ENCODE data around the gene TMEM221.

Gene TMEM221

DNA sequence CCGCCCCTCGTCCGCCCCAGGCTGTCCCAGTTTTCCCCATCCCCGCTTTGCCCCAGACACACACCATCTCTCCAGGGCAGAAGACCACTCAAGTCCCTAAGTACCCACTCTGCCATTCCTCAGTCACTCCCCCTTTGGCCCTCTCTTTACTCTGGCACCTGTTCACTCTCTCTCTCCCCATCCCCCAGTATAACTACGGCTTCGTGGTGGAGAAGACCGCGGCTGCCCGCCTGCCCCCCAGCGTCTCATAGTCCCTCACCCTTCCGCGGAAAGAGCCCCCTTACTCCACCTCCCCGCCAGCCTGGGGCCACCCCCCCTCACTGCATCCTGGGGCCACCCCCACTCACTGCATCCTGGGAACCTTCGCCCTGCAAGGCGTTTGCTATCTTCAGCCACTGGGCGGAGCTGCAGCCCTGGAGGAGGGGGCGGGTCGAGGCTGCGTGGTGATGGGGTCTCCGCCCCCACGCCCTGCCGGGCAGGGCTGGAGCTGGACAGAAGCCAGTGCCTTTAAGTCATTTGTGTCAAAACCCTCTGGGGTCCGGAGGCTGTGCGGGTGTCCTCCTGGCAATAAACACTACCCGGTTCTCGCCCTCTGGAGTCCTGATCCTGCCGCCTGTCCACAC is 23.6 kb downstream of the TMEM221 start:
- in situ Hi-C loops (cut with MboI; ENCODE audit: low pct_unique_long_range_greater_than_20kb, low sequenced_read_pairs, unreplicated experiment), result no loop called here
- peak; percentile 59 for DNase-seq (ENCODE audit: low spot score)

DNA sequence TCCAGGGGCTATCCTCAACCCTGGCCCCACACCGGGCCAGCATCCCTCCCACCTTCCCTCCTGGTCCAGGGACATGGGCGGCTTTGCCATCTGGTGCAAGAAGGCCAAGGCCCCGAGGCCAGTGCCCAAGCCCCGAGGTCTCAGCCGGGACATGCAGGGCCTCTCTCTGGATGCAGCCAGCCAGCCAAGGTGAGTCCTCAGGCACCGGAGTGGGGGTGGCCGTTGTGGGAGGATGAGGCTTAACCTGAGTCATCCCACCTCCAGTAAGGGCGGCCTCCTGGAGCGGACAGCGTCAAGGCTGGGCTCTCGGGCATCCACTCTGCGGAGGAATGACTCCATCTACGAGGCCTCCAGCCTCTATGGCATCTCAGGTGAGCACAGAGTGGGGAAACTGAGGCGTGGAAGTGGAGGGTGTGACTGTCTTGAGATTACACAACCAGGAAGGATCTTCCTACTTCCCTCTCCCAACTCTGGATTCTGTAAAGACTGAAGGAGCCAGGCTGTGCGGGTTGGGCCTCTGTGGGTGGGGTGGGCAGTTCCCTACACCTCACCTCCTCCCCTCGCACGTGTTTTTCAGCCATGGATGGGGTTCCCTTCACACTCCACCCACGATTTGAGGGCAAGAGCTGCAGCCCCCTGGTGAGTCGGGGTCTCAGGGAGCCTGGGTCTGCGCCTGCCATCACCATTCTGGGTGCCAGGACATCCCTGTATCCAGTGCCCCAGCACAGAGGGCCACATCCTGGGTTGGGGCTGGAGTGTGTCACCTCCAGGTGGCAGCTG is 24.8 kb downstream of the TMEM221 start:
- DNase-seq (ENCODE audit: low spot score), result no peak
- TF ChIP-seq, protein P1, sequence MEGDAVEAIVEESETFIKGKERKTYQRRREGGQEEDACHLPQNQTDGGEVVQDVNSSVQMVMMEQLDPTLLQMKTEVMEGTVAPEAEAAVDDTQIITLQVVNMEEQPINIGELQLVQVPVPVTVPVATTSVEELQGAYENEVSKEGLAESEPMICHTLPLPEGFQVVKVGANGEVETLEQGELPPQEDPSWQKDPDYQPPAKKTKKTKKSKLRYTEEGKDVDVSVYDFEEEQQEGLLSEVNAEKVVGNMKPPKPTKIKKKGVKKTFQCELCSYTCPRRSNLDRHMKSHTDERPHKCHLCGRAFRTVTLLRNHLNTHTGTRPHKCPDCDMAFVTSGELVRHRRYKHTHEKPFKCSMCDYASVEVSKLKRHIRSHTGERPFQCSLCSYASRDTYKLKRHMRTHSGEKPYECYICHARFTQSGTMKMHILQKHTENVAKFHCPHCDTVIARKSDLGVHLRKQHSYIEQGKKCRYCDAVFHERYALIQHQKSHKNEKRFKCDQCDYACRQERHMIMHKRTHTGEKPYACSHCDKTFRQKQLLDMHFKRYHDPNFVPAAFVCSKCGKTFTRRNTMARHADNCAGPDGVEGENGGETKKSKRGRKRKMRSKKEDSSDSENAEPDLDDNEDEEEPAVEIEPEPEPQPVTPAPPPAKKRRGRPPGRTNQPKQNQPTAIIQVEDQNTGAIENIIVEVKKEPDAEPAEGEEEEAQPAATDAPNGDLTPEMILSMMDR (IDR thresholded peaks at IDR 0.05; ENCODE audit: extremely low read depth, insufficient read depth, missing control alignments), result no peak
- in situ Hi-C loops (cut with MboI; ENCODE audit: low pct_unique_long_range_greater_than_20kb, low sequenced_read_pairs, unreplicated experiment), result no loop called here

More for the DNA sequence above, 23.6 kb downstream of the TMEM221 start:
- TF ChIP-seq, protein P1 (IDR thresholded peaks at IDR 0.05; ENCODE audit: extremely low read depth, insufficient read depth, missing control alignments), result peak; percentile 64

DNA sequence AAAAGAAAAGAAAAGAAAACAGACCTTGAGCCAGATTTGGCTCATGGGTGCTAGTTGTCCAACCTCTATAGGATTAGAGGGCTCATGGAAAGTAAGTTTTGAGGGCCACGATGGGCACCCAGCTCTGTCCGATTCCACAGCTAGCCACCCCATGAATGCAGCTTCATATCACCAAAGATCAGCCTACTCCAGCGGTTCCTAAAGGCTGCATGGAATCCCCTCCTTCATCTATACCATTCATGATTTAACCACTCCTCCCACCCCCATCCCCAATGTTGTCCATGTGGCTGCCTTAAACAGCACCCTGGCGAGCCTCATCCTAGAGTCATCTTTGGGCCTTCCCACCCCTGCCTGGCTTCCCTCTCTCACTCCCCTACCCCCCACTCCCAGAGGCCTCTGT is 26.5 kb downstream of the TMEM221 start:
- TF ChIP-seq, protein P1 (IDR thresholded peaks at IDR 0.05; ENCODE audit: extremely low read depth, insufficient read depth, missing control alignments), result no peak
- in situ Hi-C loops (cut with MboI; ENCODE audit: low pct_unique_long_range_greater_than_20kb, low sequenced_read_pairs, unreplicated experiment), result no loop called here
- no peak for DNase-seq (ENCODE audit: low spot score)

DNA sequence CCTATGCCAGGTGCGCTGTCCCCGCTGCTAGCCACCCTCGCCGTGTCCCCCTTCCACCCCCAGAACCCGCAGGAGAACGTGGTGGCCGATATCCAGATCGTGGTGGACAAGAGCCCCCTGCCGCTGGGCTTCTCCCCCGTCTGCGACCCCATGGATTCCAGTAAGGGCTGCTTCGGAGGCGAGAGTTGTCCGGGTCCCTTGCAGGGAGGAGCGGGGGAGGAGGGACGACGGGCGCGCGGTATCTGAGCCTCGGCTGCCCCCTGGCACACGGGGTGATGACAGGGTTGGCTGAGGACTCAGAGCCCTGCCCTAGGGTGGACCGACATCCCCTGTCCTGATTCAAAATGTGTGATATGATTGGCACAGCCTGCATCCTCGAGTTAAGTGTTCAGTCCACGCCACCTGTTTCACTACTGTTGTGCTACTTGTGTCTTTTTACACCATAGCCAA is 28.0 kb downstream of the TMEM221 start:
- peak; percentile 48 for DNase-seq (ENCODE audit: low spot score)
- TF ChIP-seq, protein P1 (IDR thresholded peaks at IDR 0.05; ENCODE audit: extremely low read depth, insufficient read depth, missing control alignments), result no peak
- in situ Hi-C loops (cut with MboI; ENCODE audit: low pct_unique_long_range_greater_than_20kb, low sequenced_read_pairs, unreplicated experiment), result no loop called here

DNA sequence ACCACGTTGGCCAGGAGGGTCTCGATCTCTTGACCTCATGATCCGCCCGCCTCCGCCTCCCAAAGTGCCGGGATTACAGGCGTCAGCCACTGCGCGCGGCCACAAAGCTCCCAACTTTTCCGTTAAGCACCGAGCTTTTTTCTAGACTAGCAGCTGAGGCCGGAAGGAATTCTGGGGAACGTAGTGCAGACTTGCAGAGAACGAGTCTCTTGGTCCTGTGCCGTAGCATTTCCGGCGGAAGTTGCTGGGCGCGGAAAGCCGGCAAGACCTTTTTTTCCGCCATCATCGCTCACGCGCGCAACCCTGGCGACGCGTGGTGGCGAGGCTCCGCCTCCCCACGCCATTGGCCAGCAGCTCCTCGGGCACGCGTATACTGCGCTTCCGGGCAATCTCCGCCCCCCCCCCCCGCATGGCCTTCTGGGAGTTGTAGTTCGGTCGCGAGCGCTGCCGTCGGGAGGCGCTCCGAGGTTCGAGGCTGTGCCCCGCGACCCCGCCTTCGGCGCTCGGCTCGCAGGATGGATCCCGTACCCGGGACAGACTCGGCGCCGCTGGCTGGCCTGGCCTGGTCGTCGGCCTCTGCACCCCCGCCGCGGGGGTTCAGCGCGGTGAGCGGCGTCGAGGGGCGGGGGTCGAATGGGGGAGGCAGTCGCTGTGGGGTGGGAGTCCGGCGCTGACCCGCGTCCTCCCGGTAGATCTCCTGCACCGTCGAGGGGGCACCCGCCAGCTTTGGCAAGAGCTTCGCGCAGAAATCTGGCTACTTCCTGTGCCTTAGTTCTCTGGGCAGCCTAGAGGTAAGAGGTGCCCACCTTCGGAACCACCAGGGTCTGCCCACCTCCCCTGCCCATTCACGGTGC is 28.6 kb downstream of the TMEM221 start, which contains the start of gene MVB12A:
MVB12A (plus strand) TSS at position 427 of the 854 bp plus-strand sequence; CDS start at position 516, 89 bp downstream.
- TF ChIP-seq, protein P1 (IDR thresholded peaks at IDR 0.05; ENCODE audit: extremely low read depth, insufficient read depth, missing control alignments), result peak; percentile 9
- in situ Hi-C loops (cut with MboI; ENCODE audit: low pct_unique_long_range_greater_than_20kb, low sequenced_read_pairs, unreplicated experiment), result no loop called here
- peak; percentile 99 for DNase-seq (ENCODE audit: low spot score)

DNA sequence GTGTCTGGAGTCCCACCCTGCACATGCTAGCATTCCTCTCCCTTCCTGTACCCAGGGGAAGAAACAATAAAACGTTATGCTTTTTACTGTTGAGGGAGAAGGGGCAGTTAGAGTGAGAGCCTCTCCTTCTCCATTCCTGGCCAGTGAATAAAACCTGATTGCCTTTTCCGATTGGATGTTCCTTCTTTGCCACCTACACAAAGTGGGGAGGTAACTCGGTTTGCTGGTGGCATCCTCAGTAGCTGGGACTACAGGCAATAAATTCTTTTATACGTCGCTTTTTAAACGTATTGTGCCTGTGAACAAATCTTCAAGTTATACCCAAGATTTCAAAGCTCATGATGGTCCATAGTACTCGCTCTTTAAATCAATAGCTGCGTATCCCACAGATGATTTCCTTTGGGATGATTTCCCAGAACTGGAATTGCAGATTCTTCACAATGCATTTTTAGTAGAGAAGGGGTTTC is 29.3 kb downstream of the TMEM221 start:
- in situ Hi-C loops (cut with MboI; ENCODE audit: low pct_unique_long_range_greater_than_20kb, low sequenced_read_pairs, unreplicated experiment), result no loop called here

More for the DNA sequence above, 29.3 kb downstream of the TMEM221 start:
- no peak for DNase-seq (ENCODE audit: low spot score)
- TF ChIP-seq, protein P1 (IDR thresholded peaks at IDR 0.05; ENCODE audit: extremely low read depth, insufficient read depth, missing control alignments), result no peak

All from GM13977 (cell line).